Adrenal gland (tissue), 5 donors: ENCODE results near the gene ZFR2.

Experiments used
- CTCF ChIP-seq, 6 experiments: fragments of 450-650 bp in 4 of 6; fragments of 200-600 bp in 2 of 6; sonication (generic) in 1 of 6; IDR thresholded peaks; 1 replicate in 5 of 6; 2 replicates in 1 of 6; pipeline versions ENCODE4 v1.5.1 to v1.8.0; 2016 to 2021; ENCODE audit warnings: antibody characterized with exemption in 6 of 6, mild to moderate bottlenecking in 2 of 6, moderate library complexity in 1 of 6
- POLR2A ChIP-seq, 2 donors: fragments of 450-650 bp; IDR thresholded peaks; one replicate each; pipeline ENCODE4 v1.6.1; 2017; ENCODE audit warnings: antibody characterized with exemption in 2 of 2, mild to moderate bottlenecking in 2 of 2, moderate library complexity in 1 of 2
- donor health status: DM: no; HTN: no; CAD: no.

GRCh38 chr19:3873151-3873550, 4.3 kb upstream of the ZFR2 start:
- TF ChIP-seq CTCF (IDR thresholded peaks at IDR 0.05) = no peak
- no peak for TF ChIP-seq POLR2A (IDR thresholded peaks at IDR 0.05)
